ENCODE measurements around the gene ARHGAP26. TPM values are rescaled to one million over a fixed set of nuclear protein-coding genes. Genes with fewer than 3 reads are reported as not detected.

ARHGAP26 gene
- total RNA-seq, 1 experiment from 2014 or later = 34.5 TPM

- no peak for ATAC-seq
- POLR2A ChIA-PET = no interaction called here
- H3K4me2 ChIP-seq (ENCODE audit: low read length) = peak overlapping the region; percentile 84
- no peaks in the 10 kb centered on the region for H3K27me3 ChIP-seq (ENCODE audit: insufficient read depth, low read length)
- CTCF ChIA-PET = no interaction called here
- intact Hi-C loops (cut with micrococcal nuclease) = no loop called here
- no peaks in the 10 kb centered on the region for H3K36me3 ChIP-seq (ENCODE audit: control insufficient read depth in 1 of 2, insufficient read depth in 2 of 2, low read length in 2 of 2)
- no peak overlapping the region for H2AFZ ChIP-seq (ENCODE audit: low read depth, low read length, poor library complexity, severe bottlenecking)
- RAD21 ChIA-PET (ENCODE audit: low non-redundant PET in 1 of 2, low total read pairs in 2 of 2, uncharacterized antibody in 2 of 2, unreplicated experiment in 2 of 2) = no interaction called here
- DNase-seq (ENCODE audit: low read depth, low spot score) = no peak
- no peaks in the 10 kb centered on the region for H4K20me1 ChIP-seq (ENCODE audit: insufficient read depth)
- no peak overlapping the region for H3K4me3 ChIP-seq (replicated peaks in 1 of 2; ENCODE audit: low read depth in 1 of 2, low read length in 2 of 2)
- no peaks in the 10 kb centered on the region for H3K9me2 ChIP-seq (ENCODE audit: insufficient read depth)
- peak overlapping the region; percentile 89 for H3K27ac ChIP-seq (ENCODE audit: low read depth, low read length)
- H3K9me3 ChIP-seq (ENCODE audit: control insufficient read depth in 1 of 2, insufficient read depth in 1 of 2, low read depth in 1 of 2, low read length in 2 of 2) = no peaks in the 10 kb centered on the region
- H3K9ac ChIP-seq (ENCODE audit: low read length) = no peak overlapping the region
- peaks cover 14% of the 10 kb centered on the region; the same call in 1 of the 2 replicates for H3K79me2 ChIP-seq (ENCODE audit: insufficient read depth, low read length)
- TF ChIP-seq CBX3 (IDR thresholded peaks at IDR 0.05; ENCODE audit: low read depth) (no peak), EGR1 (IDR thresholded peaks at IDR 0.05; ENCODE audit: low read depth) (no peak), EZH2 (IDR thresholded peaks at IDR 0.05) (no peak), ZNF274 (IDR thresholded peaks at IDR 0.05; ENCODE audit: low read depth, low read length) (no peak), SP1 (IDR thresholded peaks at IDR 0.05; ENCODE audit: low read depth) (no peak), JUND (IDR thresholded peaks at IDR 0.05) (no peak), ATF3 (IDR thresholded peaks at IDR 0.05) (no peak), CEBPB (IDR thresholded peaks at IDR 0.05; ENCODE audit: low read depth) (no peak), YY1 (IDR thresholded peaks at IDR 0.05; ENCODE audit: extremely low read depth, insufficient replicate concordance, low read depth, low read length) (no peak), FOSL1 (IDR thresholded peaks at IDR 0.05; ENCODE audit: low read depth) (no peak), POLR2A (IDR thresholded peaks at IDR 0.05; ENCODE audit: borderline replicate concordance, extremely low read depth, insufficient read depth, insufficient read length) (no peak), TCF7L2 (IDR thresholded peaks at IDR 0.05; ENCODE audit: borderline replicate concordance, extremely low read depth, insufficient read depth, insufficient read length) (no peak), MAX (IDR thresholded peaks at IDR 0.05) (no peak), RAD21 (IDR thresholded peaks at IDR 0.05; ENCODE audit: low read depth) (no peak), SIN3A (IDR thresholded peaks at IDR 0.05; ENCODE audit: low read depth) (no peak)
- TF ChIP-seq, protein P1, sequence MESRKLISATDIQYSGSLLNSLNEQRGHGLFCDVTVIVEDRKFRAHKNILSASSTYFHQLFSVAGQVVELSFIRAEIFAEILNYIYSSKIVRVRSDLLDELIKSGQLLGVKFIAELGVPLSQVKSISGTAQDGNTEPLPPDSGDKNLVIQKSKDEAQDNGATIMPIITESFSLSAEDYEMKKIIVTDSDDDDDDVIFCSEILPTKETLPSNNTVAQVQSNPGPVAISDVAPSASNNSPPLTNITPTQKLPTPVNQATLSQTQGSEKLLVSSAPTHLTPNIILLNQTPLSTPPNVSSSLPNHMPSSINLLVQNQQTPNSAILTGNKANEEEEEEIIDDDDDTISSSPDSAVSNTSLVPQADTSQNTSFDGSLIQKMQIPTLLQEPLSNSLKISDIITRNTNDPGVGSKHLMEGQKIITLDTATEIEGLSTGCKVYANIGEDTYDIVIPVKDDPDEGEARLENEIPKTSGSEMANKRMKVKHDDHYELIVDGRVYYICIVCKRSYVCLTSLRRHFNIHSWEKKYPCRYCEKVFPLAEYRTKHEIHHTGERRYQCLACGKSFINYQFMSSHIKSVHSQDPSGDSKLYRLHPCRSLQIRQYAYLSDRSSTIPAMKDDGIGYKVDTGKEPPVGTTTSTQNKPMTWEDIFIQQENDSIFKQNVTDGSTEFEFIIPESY (IDR thresholded peaks at IDR 0.05; ENCODE audit: extremely low read depth, insufficient replicate concordance, low read length) = no peak
- TF ChIP-seq, protein P2, sequence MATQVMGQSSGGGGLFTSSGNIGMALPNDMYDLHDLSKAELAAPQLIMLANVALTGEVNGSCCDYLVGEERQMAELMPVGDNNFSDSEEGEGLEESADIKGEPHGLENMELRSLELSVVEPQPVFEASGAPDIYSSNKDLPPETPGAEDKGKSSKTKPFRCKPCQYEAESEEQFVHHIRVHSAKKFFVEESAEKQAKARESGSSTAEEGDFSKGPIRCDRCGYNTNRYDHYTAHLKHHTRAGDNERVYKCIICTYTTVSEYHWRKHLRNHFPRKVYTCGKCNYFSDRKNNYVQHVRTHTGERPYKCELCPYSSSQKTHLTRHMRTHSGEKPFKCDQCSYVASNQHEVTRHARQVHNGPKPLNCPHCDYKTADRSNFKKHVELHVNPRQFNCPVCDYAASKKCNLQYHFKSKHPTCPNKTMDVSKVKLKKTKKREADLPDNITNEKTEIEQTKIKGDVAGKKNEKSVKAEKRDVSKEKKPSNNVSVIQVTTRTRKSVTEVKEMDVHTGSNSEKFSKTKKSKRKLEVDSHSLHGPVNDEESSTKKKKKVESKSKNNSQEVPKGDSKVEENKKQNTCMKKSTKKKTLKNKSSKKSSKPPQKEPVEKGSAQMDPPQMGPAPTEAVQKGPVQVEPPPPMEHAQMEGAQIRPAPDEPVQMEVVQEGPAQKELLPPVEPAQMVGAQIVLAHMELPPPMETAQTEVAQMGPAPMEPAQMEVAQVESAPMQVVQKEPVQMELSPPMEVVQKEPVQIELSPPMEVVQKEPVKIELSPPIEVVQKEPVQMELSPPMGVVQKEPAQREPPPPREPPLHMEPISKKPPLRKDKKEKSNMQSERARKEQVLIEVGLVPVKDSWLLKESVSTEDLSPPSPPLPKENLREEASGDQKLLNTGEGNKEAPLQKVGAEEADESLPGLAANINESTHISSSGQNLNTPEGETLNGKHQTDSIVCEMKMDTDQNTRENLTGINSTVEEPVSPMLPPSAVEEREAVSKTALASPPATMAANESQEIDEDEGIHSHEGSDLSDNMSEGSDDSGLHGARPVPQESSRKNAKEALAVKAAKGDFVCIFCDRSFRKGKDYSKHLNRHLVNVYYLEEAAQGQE (IDR thresholded peaks at IDR 0.05; ENCODE audit: low read depth) = no peak
- TF ChIP-seq, protein P3, sequence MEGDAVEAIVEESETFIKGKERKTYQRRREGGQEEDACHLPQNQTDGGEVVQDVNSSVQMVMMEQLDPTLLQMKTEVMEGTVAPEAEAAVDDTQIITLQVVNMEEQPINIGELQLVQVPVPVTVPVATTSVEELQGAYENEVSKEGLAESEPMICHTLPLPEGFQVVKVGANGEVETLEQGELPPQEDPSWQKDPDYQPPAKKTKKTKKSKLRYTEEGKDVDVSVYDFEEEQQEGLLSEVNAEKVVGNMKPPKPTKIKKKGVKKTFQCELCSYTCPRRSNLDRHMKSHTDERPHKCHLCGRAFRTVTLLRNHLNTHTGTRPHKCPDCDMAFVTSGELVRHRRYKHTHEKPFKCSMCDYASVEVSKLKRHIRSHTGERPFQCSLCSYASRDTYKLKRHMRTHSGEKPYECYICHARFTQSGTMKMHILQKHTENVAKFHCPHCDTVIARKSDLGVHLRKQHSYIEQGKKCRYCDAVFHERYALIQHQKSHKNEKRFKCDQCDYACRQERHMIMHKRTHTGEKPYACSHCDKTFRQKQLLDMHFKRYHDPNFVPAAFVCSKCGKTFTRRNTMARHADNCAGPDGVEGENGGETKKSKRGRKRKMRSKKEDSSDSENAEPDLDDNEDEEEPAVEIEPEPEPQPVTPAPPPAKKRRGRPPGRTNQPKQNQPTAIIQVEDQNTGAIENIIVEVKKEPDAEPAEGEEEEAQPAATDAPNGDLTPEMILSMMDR (IDR thresholded peaks at IDR 0.05 in 2 of 3, conservative IDR thresholded peaks at IDR 0.05 in 1 of 3; ENCODE audit: borderline replicate concordance in 1 of 3, insufficient read depth in 1 of 3, low read depth in 2 of 3, low read length in 2 of 3) = no peak
- H3K4me1 ChIP-seq (ENCODE audit: control insufficient read depth in 1 of 2, insufficient read depth in 2 of 2, low read length in 2 of 2) = peaks cover 81 to 85% of the 10 kb centered on the region in 2 experiments
- BruUV-seq (replicated peaks) = no TSS peak
Measured at GRCh38 chr5:142817949-142818431, 47.8 kb downstream of the ARHGAP26 start.
